Stimulated activated CD4-positive, alpha-beta T cell treated with anti-CD3 and anti-CD28 coated beads, Interleukin-12 subunit alpha, Interleukin-12 subunit beta, amount 100 ng/mL, for 48 hours (primary cell): ENCODE data around the gene ICA1.
A peak's percentile ranks its signal among the peaks of the same experiment; 100 is the strongest.
"Not testable (repeated sequence)": the region's sequence is repeated elsewhere in the genome, so short reads cannot be mapped to it uniquely, and the experiment has no call there.

Experiments
- DNase-seq, 3 donors: peaks; one replicate each; pipeline ENCODE4 v3.0.0-alpha.2; 2020; ENCODE audit warnings: low read depth in 2 of 3, low spot score in 1 of 3

Gene ICA1

DNA sequence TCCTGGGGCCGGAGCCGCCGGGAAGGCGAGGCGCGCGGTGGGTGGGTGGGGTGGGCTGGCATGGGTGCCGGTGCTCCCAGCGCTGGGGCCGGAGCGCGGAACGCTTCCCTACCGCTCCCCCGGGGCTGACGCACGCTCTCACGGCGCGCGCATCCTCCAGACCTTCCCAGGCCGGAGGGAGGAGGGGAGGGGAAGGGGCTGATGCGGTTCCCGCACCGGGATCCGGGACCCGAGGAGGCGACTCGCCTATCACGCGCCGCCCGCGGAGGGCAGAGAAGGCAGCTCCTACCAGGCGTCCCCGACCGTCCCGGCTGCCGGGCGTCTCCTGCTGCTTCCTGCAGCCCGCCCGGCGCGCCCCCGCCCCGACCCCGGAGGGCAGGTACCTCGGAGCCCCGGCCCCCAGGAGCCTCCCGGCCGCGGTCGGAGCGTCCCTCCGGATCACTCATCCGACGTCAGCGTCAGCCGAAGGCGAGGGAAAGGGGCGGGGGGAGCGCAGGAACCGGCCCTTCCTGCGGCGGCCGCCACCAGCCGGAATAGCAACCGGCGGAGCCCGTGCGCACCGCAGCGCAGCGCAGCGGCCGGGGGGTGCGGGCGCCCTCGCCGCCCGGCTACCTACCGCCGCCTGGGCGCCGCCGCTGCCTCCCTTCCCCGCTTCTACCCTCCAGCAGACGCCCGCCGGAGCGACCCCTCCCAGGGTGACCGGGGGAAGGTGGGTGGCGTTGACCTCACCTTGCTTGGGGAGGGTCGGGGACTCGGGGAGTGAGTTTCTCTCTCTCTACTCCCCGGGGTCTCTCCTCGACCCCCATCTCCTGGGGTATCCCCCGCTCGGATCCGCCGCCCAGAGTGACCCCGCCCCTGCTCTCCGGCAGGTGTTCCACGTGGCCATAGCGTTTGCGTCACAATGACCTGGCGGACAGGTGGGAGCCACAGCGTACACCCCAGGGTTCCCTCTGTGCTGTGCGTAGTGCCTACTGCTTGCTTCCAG lies at the start of gene ICA1:
Gene ICA1 (minus strand): TSS at position 457 of the 985 bp plus-strand sequence. CDS start 26,241 bp downstream, outside the sequence.
- peak in 2 of 3 donors; percentile 1 to 24 for DNase-seq

DNA sequence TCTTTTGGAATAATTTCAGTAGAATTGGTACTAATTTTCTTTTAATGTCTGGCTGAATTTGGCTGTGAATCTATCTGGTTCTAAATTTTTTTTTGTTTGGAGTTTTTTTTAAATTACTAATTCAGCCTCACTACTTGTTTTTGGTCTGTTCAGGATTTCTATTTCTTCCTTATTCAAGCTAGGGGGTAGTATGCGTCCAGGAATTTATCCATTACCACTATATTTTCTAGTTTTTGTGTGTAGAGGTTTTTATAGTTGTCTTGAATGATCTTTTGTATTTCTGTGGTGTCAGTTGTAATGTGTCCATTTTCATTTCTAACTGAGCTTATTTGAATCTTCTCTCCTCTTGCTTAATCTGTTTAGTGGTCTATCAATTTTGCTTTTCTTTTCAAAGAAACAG lies 48.9 kb upstream of the ICA1 start:
- no peak for DNase-seq

DNA sequence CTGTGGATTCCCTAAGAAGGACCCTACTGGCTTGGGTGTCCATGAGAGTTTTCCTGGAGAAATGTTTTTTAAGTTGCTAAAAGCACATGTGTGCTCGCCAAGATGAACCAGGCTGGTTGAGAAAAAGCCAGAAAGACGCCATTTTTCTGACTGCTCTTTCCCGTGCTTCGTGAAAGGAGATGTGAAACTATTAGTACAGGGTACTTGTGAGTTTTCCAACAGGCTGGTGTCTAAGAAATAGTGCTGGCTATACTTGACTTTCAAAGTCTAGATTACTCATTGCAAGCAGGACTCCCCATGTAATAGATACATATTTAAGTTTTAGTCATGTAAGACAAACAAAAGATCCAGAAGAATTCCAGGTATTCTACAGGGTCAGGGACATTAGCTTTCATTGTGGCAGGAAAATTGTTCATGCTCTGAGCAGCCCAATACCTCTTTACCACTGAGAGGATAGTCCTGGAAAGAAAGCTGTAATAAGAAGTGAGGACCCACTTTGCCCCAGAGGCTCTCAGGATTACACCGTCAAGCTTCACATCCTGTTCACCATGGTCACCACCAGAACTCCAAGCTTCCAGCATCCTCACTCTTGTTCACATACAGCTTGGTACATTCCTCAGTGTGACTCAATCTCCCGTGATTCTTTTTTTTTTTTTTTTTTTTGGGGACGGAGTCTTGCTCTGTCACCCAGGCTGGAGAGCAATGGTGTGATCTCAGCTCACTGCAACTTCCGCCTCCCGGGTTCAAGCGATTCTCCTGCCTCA lies 43.8 kb upstream of the ICA1 start:
- DNase-seq, result no peak

DNA sequence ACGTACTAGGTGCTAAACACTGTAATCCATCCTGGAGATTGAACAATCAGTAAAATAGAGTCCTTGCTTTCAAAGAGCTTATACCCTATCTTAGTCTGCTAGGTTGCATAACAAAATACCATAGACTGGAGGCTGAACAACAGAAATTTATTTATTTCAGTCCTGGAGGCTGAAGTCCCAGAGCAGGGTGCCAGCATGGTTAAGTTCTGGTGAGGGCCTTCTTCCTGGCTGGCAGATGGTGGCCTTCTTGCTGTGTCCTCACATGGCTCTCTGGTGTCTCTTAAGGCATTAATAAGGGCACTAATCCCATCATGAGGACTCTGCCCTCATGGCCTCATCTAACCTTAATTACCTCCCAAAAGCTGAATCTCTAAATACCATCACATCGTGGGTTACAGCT lies 43.1 kb upstream of the ICA1 start:
- DNase-seq, result no peak

DNA sequence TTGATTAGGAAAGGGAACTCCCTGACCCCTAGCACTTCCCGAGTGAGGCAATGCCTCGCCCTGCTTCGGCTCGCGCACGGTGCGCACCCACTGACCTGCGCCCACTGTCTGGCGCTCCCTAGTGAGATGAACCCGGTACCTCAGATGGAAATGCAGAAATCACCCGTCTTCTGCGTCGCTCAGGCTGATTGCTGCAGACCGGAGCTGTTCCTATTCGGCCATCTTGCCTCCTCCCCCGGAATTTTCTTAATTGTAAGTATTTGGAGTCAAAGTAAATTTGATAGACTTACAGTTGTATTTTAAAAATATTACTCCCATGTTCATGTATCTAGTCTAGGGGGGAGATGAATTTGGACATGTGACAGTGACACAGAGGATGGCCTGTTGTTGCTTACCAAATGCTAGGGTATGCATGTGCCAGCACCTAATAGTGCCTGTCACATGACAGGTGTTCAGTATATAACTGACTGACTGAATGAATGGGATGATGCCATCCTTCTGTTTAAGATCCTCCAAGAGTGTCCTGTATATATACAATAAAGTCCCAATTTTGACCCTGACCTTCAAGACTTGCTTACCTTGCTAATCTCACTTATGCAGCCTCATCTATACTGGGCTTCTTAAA lies 42.0 kb upstream of the ICA1 start:
- DNase-seq, result no peak

DNA sequence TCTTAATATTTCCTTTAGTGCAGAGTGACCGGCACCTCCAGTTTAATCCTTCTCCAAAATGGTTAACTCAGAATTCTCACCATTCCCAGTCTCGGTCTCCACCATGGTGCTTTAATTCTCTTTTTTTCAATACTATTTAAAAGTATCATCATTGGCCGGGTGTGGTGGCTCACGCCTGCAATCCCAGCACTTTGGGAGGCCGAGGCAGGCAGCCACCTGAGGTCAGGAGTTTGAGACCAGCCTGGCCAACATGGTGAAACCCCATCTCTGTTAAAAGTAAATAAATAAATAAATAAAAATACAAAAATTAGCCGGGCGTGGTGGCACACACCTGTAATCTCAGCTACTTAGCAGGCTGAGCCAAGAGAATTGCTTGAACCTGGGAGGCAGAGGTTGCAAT lies 35.1 kb upstream of the ICA1 start:
- DNase-seq, result not testable (repeated sequence)

DNA sequence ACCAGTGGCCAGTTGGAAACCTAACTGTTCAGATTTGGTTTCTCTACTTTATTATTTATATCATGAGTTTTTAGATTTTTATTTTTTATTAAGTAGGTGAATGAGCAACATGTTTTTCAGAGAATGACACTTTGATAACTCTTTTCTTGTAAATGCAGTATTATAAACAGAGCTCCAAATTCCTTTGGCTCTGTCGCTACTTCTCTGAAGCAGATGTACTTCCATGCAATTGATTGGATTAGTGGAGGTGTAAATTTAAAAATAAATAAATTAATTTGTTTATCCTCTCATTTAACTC lies 34.3 kb upstream of the ICA1 start:
- no peak for DNase-seq

DNA sequence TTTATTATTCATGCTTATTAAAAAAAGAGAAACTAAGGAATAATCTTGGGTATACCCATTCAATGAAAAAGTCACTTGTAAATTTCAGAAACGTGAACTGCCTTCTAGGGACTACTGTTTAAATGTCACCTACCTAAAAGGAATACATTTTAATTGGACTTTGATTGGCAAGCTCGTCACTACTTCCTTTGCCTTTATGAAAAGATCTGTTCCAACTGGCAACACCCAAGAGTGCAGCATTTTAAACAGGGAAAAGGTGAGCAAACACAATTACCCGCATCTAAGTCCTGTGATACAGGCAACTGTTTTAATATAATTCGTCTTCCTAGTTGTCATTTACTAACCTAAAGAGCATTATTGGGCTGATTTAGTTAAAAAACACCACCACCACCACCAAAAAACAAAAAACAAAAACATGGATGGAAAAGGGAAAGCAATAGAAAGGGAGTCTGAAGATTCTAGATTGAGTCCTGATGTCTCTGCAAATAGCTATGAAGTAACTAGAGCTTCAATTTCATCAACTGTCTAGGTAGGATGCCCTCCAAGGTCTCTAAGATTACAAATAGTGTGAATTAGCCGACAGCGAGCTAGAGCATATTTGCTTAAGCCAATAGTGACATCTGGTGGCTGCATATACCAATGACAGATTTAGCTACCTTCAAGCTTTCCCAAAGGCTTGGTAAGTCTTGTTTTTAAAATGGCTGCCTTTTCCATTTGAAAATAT lies 33.8 kb upstream of the ICA1 start:
- peak in 1 of 3 donors; percentile 45 for DNase-seq

DNA sequence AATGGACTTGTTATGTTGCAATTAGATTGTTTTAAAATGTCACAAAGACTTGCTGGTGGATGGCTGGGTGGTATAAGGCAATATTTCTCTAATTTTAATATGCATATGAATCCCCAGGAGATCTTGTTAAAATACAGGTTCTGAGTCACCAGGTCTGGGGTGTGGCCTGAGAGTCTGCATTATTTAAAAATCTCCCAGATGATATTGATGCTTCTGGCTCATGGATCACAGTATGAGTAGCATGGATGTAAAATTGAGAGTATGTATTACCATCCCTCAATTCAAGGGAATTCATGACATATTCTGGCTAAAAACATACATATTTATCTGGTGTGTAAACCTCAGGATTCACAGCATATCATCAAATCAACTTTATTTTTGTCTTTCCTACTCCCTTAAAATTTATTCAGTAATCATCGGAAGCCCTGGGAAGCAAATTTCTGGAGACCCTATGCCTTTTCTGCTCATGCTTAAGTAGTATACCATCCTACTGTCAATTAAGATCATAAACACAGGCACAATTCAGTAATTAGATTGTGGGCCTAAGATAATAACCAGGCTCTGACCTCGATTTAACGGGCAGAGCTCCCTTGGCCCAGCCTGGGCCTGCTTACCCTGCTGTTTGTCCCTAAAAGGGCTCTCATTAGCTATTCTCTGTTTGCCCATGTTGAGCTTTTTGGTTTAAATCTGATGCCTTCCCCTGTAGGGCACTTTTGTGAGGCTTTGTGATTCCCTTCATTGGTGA lies 29.6 kb upstream of the ICA1 start:
- DNase-seq, result no peak

DNA sequence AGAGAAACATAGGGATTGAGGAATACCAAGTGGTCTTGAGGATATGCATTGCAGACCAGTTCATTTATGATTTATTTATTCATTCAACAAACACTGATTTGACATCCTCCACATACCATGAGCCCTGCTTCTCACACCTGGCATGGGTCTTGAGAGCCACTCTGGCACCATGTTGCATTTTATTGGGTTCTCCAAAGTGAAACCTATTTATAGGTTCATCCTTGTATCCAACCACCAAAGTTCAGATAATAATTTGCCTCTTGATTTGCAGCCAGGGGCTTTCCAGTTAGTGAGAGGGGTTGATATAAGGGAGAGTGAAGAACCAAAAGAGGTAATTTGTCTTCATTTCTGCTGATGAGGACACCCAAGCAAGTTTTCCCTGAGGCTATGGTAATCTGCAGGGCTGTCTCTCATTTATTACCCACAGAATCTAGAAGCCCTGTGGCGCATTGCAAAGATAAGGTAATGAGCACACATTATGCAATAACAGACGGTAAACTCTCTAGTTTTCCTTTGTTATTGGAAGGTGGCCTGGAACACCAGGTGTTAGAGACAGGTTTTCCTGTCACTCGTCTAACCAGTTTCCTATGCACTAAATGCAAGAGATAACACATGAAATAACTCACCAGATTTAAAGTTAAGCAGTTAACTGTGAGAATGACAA lies 28.8 kb upstream of the ICA1 start:
- DNase-seq, result no peak

DNA sequence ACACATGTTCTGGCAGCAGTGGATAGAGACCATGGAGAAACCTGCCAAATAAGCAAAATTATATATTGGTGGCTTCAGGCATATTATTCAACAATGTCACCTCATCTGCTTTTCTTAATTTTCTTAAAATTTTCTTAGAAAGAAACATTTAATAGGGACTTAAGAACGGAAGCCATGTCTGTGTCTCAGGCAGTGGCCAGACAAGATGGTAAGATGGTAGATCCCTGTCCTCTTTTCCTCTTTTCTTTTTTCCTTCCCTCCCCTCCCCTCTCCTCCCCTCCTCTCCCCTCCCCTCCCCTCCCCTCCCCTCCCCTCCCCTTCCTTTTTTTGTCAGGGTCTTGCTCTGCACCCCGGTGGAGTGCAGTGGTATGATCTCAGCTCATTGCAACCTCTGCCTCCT lies 24.2 kb upstream of the ICA1 start:
- DNase-seq, result no peak

DNA sequence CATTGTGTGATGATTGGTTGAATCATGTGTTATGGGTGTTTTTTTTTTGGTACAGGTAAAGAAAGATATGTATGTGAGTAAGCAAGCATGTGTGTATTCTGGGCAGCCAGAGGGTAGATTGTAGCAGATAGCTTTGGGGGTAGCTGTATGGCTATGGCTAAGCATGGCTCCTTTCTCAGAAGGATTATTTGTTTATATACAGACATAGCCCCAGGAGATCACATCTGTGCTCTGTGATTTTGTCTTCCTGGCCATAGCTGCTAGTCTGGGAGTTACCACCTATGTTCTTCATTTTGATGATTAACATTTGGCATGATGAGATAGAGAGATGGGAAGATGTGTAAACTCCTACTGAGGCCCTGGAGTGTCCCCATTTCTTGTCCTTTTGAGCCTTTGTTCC lies 23.2 kb upstream of the ICA1 start:
- no peak for DNase-seq

DNA sequence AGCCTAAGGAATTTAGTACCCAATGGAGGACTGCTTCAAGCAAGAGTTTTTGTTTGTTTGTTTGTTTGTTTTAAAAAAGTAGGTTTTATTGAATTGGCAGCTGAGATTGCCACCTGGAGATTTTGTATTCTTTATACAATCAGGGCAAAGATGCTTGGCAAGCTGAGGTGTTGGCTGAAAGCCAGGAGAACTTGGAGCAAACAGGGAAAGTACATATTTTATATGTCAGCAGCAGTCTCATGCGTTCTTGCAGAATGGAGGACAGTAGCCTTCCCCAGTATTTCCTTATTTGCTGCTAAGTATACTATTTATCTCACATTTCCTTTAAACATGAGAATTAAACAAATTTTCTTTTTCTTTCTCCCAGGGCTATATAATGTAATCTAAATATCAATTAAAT lies 22.6 kb upstream of the ICA1 start:
- DNase-seq, result no peak

DNA sequence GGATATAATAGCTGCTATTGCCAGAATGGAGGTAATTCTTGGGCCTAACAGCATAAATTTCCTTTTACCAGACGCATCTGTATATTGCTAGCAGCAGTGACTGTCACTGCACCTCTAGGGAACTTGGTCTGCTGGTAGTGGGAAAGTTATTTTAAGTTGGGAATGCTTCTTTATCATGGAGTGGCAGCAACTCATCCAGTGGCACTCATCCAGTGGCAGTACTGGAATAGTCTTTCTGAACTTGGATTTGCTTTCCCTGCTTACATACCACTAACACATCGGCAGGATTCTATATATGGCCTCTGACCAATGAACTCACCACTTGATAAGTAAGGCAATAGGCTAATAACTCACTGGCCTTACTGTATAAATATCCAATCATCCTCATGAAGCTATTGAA lies 22.0 kb upstream of the ICA1 start:
- no peak for DNase-seq

DNA sequence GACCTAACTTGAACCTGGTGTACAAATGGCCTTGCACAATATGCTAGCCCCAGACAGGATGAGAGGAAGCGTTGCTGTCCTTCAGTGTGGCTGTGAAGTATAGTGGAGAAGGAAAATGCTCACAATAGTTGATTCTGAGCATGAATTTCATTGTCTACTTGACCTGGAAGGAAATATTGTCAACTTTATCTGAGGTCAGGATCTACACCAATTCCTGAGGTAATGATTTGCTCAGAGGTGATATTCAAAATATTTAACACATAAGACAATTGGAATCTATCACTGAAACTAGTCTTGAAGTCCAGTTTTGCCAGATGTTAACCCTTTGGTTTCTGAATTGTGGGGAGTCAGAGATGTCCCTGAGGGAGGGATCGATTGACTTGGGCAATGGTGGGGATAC lies 20.9 kb upstream of the ICA1 start:
- DNase-seq, result no peak

DNA sequence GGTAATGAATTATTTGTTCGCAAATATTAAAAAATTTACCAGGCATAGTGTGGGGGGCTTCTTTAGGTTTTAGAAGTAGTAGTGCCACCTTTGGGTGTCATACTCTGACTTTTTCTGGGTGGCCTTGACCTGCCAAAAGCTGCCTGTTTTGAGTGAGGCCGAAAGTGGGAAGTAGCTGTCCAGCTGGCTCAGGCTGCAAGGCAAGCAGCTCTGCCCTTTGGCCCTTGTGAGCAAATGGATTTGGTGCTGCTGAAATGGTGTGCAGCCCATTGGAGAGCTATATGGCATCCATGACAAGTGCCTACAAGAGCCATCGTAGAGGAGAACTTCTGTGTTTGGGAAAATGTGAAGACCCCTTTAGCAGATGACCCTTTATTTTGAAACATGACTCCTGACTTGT lies 20.2 kb upstream of the ICA1 start:
- DNase-seq, result no peak

DNA sequence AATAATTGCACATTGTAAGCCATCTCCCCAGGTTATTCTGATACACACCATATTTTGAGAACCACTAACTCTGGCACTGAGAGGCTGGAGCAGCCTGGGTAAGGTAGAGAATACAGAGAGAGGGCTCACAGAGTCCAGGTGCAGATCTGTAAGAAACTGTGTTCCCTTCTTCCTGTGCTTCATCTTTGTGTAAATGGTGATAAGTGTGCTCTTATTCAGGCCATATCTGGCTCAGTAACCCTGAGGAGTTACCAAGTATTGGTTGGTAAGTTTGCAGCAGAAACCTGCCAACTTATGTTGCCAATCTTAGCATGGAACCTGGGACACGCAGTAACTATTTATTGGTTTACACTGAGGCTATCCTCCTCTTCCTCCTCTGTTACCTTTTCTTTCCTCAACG lies 16.2 kb upstream of the ICA1 start:
- DNase-seq, result no peak

DNA sequence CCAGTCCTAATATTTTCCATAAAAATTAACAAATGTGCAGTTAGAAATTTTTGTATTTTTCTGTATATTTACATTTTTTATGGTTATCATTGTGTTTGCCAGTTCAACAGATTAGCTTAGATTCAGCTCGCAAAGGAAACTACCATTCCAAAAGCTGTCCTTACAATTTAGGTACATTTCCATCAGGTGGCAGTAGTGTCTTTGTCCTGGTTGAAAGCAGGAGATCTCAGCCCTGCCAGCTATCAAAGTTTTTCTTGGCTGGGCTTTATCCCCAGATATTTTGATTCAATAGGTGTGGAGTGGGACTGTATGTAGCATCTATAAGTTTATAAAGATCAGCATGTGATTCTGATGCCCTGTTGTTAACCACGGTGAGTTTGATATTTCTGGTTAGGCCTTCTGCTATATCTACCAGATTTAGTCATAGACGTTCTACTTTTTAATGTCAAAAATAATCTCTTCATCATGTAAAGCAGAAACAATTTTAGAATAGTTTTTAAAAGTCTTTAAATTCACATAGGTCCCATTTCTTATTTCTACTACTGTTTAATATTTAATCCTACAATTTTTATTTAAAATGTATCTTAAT lies 15.5 kb upstream of the ICA1 start:
- DNase-seq, result no peak

DNA sequence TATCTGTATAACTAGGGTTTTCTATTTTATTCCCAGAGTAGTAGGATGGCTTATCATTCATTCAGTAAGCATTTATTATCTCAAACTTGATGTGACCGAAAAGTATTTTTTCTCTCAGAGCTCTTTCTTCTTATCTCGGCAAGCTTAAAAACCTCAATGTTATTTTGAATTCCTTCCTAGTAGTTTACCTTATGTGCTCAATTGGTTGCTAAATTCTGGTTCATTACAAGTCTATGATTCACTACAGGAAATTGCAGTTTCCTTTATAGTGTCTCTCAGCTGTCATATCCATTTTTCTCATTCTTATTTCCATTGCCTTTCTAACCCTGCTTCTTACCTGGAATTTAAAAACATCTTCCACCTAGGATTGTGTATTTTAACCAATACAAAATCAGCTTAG lies 12.6 kb upstream of the ICA1 start:
- no peak for DNase-seq

DNA sequence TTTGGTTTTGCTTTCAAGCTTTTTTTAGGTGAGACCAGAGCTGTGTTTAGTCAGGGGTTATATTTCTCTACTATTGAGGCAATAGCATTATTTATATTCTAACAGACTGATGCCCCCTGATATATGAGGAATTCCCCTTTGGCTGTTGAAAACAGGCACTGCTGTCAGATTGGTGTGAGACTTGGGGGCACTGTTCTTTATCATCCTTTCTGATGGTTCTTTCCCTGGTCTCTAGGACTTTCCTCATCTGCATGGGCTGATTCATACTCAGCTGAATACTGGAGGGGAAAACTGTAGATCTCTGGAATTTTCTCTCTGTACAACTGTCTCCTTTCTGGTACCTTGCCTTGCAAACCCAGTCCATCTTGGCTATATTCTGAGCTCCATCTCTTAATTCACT lies 10.0 kb upstream of the ICA1 start:
- DNase-seq, result no peak
